GM21717 (cell line): ENCODE data around the gene TBCC.

ENCODE experiments used
- ATAC-seq: cut with Tn5 transposase; IDR thresholded peaks from one replicate; pipeline ENCODE4 v1.9.1; 2021; ENCODE audit warnings: mild to moderate bottlenecking, moderate library complexity; ENCODE audit not compliant: unreplicated experiment

Gene TBCC

GRCh38 chr6:42697268-42697655 lies 48.6 kb downstream of the TBCC start:
- ATAC-seq: no peak

GRCh38 chr6:42696526-42697267 lies 49.2 kb downstream of the TBCC start:
- ATAC-seq: no peak

GRCh38 chr6:42694586-42694985 lies 51.3 kb downstream of the TBCC start:
- ATAC-seq: no peak
